ENCODE data around the gene COL4A4. TPM values are rescaled to one million over a fixed set of nuclear protein-coding genes. Genes with fewer than 3 reads are reported as not detected.

COL4A4 gene
- total RNA-seq, 1 experiment from 2014 or later: 0.55 TPM

- TF ChIP-seq CTCF (conservative IDR thresholded peaks at IDR 0.05; ENCODE audit: low read depth, low read length): no peak
- no peak for TF ChIP-seq EZH2 (IDR thresholded peaks at IDR 0.05; ENCODE audit: low read length, unreplicated experiment)
- no peak for TF ChIP-seq EZH2phosphoT487 (IDR thresholded peaks at IDR 0.05; ENCODE audit: borderline replicate concordance, low read length)
- no peaks in the 10 kb centered on the region for H3K79me2 ChIP-seq (ENCODE audit: low read length)
- no peak for ATAC-seq
- BruUV-seq (replicated peaks): no TSS peak
- no peaks in the 10 kb centered on the region for H3K9me3 ChIP-seq (ENCODE audit: low read length)
- no peak for DNase-seq
- H3K36me3 ChIP-seq (ENCODE audit: low read depth, low read length): no peaks in the 10 kb centered on the region
- no peaks in the 10 kb centered on the region for H3K9me2 ChIP-seq (replicated peaks; ENCODE audit: low read length)
- H3K4me3 ChIP-seq (ENCODE audit: low read length): no peak overlapping the region
- no peaks in the 10 kb centered on the region for H4K20me1 ChIP-seq (ENCODE audit: low read length)
- H3K27ac ChIP-seq (ENCODE audit: low read length): no peak overlapping the region
- ChIA-PET POLR2A (ENCODE audit: unreplicated experiment) (no interaction called here), CTCF (no interaction called here)
- intact Hi-C loops (cut with micrococcal nuclease): no loop called here
- no peak overlapping the region for H3K9ac ChIP-seq (ENCODE audit: low read length)
- no peaks in the 10 kb centered on the region for H3K4me1 ChIP-seq (ENCODE audit: insufficient read depth, low read length)
- no peaks in the 10 kb centered on the region for H3F3A ChIP-seq (ENCODE audit: low read length, unreplicated experiment)
- no peaks in the 10 kb centered on the region for H3K27me3 ChIP-seq (ENCODE audit: low read length)
- H3K4me2 ChIP-seq (ENCODE audit: low read length): no peak overlapping the region
- no peak overlapping the region for H2AFZ ChIP-seq (ENCODE audit: low read length)
These were observed 110.0 kb downstream of the COL4A4 start for GRCh38 chr2:227054006-227054405.

GRCh38 chr2:227052879-227053278 lies 111.1 kb downstream of the COL4A4 start:
- Histone ChIP-seq H3K9ac (ENCODE audit: low read length) (no peak overlapping the region), H3K9me3 (ENCODE audit: low read length) (no peaks in the 10 kb centered on the region), H3K4me2 (ENCODE audit: low read length) (no peak overlapping the region), H3F3A (ENCODE audit: low read length, unreplicated experiment) (no peaks in the 10 kb centered on the region), H3K36me3 (ENCODE audit: low read depth, low read length) (no peaks in the 10 kb centered on the region), H4K20me1 (ENCODE audit: low read length) (no peaks in the 10 kb centered on the region), H3K27me3 (ENCODE audit: low read length) (no peaks in the 10 kb centered on the region), H3K4me3 (ENCODE audit: low read length) (no peak overlapping the region), H3K9me2 (replicated peaks; ENCODE audit: low read length) (no peaks in the 10 kb centered on the region), H2AFZ (ENCODE audit: low read length) (no peak overlapping the region), H3K4me1 (ENCODE audit: insufficient read depth, low read length) (no peaks in the 10 kb centered on the region), H3K79me2 (ENCODE audit: low read length) (no peaks in the 10 kb centered on the region), H3K27ac (ENCODE audit: low read length) (no peak overlapping the region)
- CTCF ChIA-PET: interaction anchor here (0.6 kb wide), 1 partner anchor 1381 kb away, joined by 3 read pairs; no protein-coding TSS in a partner anchor
- POLR2A ChIA-PET (ENCODE audit: unreplicated experiment): no interaction called here
- TF ChIP-seq EZH2 (IDR thresholded peaks at IDR 0.05; ENCODE audit: low read length, unreplicated experiment) (no peak), CTCF (conservative IDR thresholded peaks at IDR 0.05; ENCODE audit: low read depth, low read length) (no peak), EZH2phosphoT487 (IDR thresholded peaks at IDR 0.05; ENCODE audit: borderline replicate concordance, low read length) (no peak)
- DNase-seq (peak; percentile 28), ATAC-seq (peak; percentile 96)
- intact Hi-C loops (cut with micrococcal nuclease): no loop called here
- BruUV-seq (replicated peaks): no TSS peak

- Histone ChIP-seq H4K20me1 (ENCODE audit: low read length) (no peaks in the 10 kb centered on the region), H3K9me2 (replicated peaks; ENCODE audit: low read length) (no peaks in the 10 kb centered on the region), H3K4me1 (ENCODE audit: insufficient read depth, low read length) (no peaks in the 10 kb centered on the region), H3K9ac (ENCODE audit: low read length) (no peak overlapping the region), H2AFZ (ENCODE audit: low read length) (no peak overlapping the region), H3K36me3 (ENCODE audit: low read depth, low read length) (no peaks in the 10 kb centered on the region), H3K27ac (ENCODE audit: low read length) (no peak overlapping the region), H3K4me3 (ENCODE audit: low read length) (no peak overlapping the region), H3K4me2 (ENCODE audit: low read length) (no peak overlapping the region), H3F3A (ENCODE audit: low read length, unreplicated experiment) (no peaks in the 10 kb centered on the region), H3K79me2 (ENCODE audit: low read length) (no peaks in the 10 kb centered on the region), H3K27me3 (ENCODE audit: low read length) (0 out of 2 replicates have a peak, but pooled peaks cover 4% of the 10 kb centered on the region), H3K9me3 (ENCODE audit: low read length) (no peaks in the 10 kb centered on the region)
- DNase-seq (no peak), ATAC-seq (no peak)
- BruUV-seq (replicated peaks): no TSS peak
- intact Hi-C loops (cut with micrococcal nuclease): no loop called here
- CTCF ChIA-PET: no interaction called here
- TF ChIP-seq CTCF (conservative IDR thresholded peaks at IDR 0.05; ENCODE audit: low read depth, low read length): no peak
- TF ChIP-seq EZH2 (IDR thresholded peaks at IDR 0.05; ENCODE audit: low read length, unreplicated experiment): no peak
- no peak for TF ChIP-seq EZH2phosphoT487 (IDR thresholded peaks at IDR 0.05; ENCODE audit: borderline replicate concordance, low read length)
- POLR2A ChIA-PET (ENCODE audit: unreplicated experiment): no interaction called here
These were observed 120.0 kb downstream of the COL4A4 start for GRCh38 chr2:227043981-227044380.

All from PC-3 (cell line).